ENCODE data around the gene DRC1.

DNA sequence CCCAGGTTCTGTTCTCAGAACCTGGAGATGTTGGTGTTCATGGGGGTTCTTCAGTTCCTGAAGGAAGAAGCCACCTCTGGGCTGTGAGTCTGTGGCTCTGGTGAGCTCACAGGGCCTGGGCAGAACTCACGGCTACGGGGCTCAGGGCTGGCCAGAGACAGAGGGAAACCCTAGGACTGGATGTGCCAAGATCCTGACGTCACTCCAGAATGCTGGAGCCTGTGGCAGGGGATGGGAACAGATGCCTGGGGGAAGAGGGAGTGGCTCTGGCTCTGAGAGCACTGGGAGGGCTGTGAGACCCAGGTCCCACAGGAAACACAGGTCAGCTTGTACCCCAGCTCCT, 76.2 kb downstream of the DRC1 start, which contains the start of gene OTOF:
- no peak for TF ChIP-seq POLR2A (IDR thresholded peaks at IDR 0.05)
- TF ChIP-seq, protein P1, sequence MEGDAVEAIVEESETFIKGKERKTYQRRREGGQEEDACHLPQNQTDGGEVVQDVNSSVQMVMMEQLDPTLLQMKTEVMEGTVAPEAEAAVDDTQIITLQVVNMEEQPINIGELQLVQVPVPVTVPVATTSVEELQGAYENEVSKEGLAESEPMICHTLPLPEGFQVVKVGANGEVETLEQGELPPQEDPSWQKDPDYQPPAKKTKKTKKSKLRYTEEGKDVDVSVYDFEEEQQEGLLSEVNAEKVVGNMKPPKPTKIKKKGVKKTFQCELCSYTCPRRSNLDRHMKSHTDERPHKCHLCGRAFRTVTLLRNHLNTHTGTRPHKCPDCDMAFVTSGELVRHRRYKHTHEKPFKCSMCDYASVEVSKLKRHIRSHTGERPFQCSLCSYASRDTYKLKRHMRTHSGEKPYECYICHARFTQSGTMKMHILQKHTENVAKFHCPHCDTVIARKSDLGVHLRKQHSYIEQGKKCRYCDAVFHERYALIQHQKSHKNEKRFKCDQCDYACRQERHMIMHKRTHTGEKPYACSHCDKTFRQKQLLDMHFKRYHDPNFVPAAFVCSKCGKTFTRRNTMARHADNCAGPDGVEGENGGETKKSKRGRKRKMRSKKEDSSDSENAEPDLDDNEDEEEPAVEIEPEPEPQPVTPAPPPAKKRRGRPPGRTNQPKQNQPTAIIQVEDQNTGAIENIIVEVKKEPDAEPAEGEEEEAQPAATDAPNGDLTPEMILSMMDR (IDR thresholded peaks at IDR 0.05): no peak

Measured in uterus (tissue), 2 donors.